Islet precursor cell (in vitro differentiated cells): ENCODE data around the gene TUBB6.

ENCODE experiments used
- DNase-seq: peaks from one replicate; pipeline ENCODE4 v3.0.0-alpha.2; 2018

The TUBB6 gene

GRCh38 chr18:12315911-12316310 lies 7.9 kb downstream of the TUBB6 start:
- no peak for DNase-seq

GRCh38 chr18:12317664-12318333 lies 9.8 kb downstream of the TUBB6 start:
- no peak for DNase-seq

GRCh38 chr18:12318334-12318697 lies 10.3 kb downstream of the TUBB6 start:
- no peak for DNase-seq

GRCh38 chr18:12318857-12319256 lies 10.8 kb downstream of the TUBB6 start:
- DNase-seq: no peak

GRCh38 chr18:12321333-12321732 lies 13.3 kb downstream of the TUBB6 start:
- no peak for DNase-seq

- DNase-seq: no peak
Measured at GRCh38 chr18:12324991-12325725, 17.1 kb downstream of the TUBB6 start.

GRCh38 chr18:12325726-12326245 lies 17.7 kb downstream of the TUBB6 start:
- DNase-seq: no peak

- DNase-seq: no peak
Measured at GRCh38 chr18:12326711-12327460, 18.8 kb downstream of the TUBB6 start.

GRCh38 chr18:12327510-12328178 lies 19.6 kb downstream of the TUBB6 start:
- DNase-seq: peak; percentile 94

- no peak for DNase-seq
Measured at GRCh38 chr18:12328179-12328823, 20.3 kb downstream of the TUBB6 start.

GRCh38 chr18:12329125-12329698 lies 21.2 kb downstream of the TUBB6 start:
- no peak for DNase-seq

- no peak for DNase-seq
Measured at GRCh38 chr18:12330766-12331165, 22.7 kb downstream of the TUBB6 start.

- no peak for DNase-seq
Measured at GRCh38 chr18:12333506-12334290, 25.7 kb downstream of the TUBB6 start.

GRCh38 chr18:12334366-12334808 lies 26.3 kb downstream of the TUBB6 start:
- no peak for DNase-seq

- DNase-seq: no peak
Measured at GRCh38 chr18:12334863-12335262, 26.8 kb downstream of the TUBB6 start.

- DNase-seq: no peak
Measured at GRCh38 chr18:12335503-12335902, 27.5 kb downstream of the TUBB6 start.

- DNase-seq: peak; percentile 87
Measured at GRCh38 chr18:12336171-12336613, 28.2 kb downstream of the TUBB6 start.

- peak; percentile 86 for DNase-seq
Measured at GRCh38 chr18:12336887-12337286, 28.8 kb downstream of the TUBB6 start.

GRCh38 chr18:12338382-12338781 lies 30.3 kb downstream of the TUBB6 start:
- DNase-seq: no peak

GRCh38 chr18:12340945-12341660 lies 33.1 kb downstream of the TUBB6 start:
- DNase-seq: no peak
